NT2/D1 (cell line): ENCODE results near the gene MARCHF4.

Experiments used
- YY1 ChIP-seq: IDR thresholded peaks from 2 replicates; pipeline ENCODE4 v1.6.1; 2011; ENCODE audit not compliant: insufficient read length, insufficient read depth
- ZNF274 ChIP-seq: IDR thresholded peaks from 2 replicates; pipeline ENCODE4 v1.6.1; 2011; ENCODE audit warnings: mild to moderate bottlenecking, low read depth, low read length

- TF ChIP-seq ZNF274 (no peak), YY1 (no peak)
These were observed 543 bp upstream of the MARCHF4 start for GRCh38 chr2:216372761-216373291.
